Measurements from ENCODE around the gene ANO6.
"Not testable (repeated sequence)": the region's sequence is repeated elsewhere in the genome, so short reads cannot be mapped to it uniquely, and the experiment has no call there.

The ANO6 gene

DNA sequence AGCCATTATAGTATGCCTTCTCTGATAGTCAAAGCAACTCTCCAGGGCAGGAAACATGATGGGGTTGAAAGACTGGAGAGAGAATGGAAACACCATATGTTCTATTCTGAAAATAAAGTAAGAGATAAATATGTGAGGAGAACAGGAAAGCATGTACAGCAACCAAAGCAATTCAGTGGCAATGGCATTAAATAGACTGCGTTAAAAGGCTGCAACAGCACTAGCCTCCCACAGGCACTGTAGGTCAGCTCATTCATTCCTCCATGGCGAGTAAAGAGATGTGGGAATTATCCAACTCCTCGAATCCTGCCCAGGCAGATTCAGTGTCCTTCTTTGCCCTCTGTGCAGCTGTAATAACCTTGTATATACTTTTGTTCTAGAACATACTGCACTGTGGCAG, 43.8 kb downstream of the ANO6 start:
- no peak for DNase-seq (ENCODE audit: low read depth in 1 of 2, low spot score in 1 of 2)
- TF ChIP-seq JUND (IDR thresholded peaks at IDR 0.05; ENCODE audit: low read depth) = no peak
- in situ Hi-C loops (cut with HindIII; ENCODE audit: low pct_unique_long_range_greater_than_20kb, low sequenced_read_pairs) = no loop called here

DNA sequence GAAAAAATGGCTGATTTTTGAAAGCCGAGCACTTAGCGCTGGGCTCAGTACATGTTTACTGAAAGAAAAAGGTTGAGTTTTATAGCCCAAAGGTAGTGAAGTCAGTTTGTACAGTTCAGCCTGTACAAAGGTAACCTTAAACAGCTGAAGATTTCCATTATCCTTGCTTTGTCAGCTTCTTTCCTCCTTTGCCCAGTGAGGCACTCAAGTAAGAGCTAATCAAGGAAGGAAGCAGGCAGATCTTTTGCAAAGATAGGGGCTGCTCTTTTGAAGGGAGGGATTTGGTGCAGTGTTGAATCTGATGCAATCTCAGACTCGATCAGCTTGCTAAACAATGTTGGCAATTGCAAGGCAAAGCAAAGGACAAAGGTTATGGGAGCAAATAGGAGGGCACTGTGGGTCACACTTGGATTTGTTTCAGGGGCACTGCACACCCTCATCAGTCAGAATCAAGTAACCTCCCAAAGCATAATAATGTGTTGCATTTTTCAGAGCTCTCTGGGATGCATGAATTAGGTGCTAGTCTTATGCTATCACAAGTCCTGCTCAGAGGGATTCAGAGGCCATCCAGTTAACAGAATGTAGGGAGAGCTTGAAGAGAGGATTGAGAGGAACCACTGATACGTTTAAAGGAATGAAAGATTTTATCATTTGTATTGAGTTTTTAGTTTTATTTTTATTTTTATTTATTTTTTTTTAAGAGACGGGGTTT, 44.4 kb downstream of the ANO6 start:
- TF ChIP-seq JUND (IDR thresholded peaks at IDR 0.05; ENCODE audit: low read depth) = peak; percentile 35; the same call in 1 of the 2 replicates
- in situ Hi-C loops (cut with HindIII; ENCODE audit: low pct_unique_long_range_greater_than_20kb, low sequenced_read_pairs) = no loop called here
- DNase-seq (ENCODE audit: low read depth in 1 of 2, low spot score in 1 of 2) = peak in 1 of 2 experiments; percentile 62

DNA sequence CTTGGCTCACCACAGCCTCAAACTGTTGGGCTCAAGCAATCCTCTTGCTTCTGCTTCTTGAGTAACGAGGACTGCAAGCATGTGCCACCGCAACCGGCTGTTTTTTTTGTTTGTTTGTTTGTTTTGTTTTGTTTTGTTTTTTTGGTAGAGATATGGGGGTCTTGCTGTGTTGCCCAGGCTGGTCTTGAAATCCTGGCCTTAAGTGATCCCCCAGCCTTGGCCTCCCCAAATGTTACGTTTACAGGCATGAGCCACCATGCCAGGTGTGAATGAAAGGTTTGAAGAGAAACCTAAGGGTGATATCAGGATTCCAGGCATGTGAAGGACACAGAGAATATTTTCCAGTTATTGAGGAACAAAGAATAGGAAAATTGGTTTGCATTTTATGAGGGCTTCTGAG, 45.0 kb downstream of the ANO6 start:
- TF ChIP-seq JUND (IDR thresholded peaks at IDR 0.05; ENCODE audit: low read depth) = no peak
- no peak for DNase-seq (ENCODE audit: low read depth in 1 of 2, low spot score in 1 of 2)
- in situ Hi-C loops (cut with HindIII; ENCODE audit: low pct_unique_long_range_greater_than_20kb, low sequenced_read_pairs) = no loop called here

DNA sequence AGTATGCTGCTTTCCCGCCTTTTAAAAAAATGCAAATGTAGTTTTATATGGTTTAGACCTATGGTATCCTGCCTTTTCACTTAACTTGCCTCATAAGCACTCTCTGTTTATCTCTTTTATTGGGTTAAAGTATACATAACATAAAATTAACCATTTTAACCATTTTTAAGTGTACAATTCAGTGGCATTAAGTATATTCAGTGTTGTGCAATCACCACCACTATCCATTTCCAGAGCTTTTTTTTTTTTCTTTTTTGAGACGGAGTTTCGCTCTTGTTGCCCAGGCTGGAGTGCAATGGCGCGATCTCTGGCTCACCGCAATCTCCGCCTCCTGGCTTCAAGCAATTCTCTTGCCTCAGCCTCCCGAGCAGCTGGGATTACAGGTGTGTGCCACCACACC, 46.3 kb downstream of the ANO6 start:
- DNase-seq (ENCODE audit: low read depth in 1 of 2, low spot score in 1 of 2); in situ Hi-C loops (cut with HindIII; ENCODE audit: low pct_unique_long_range_greater_than_20kb, low sequenced_read_pairs): not testable (repeated sequence)

DNA sequence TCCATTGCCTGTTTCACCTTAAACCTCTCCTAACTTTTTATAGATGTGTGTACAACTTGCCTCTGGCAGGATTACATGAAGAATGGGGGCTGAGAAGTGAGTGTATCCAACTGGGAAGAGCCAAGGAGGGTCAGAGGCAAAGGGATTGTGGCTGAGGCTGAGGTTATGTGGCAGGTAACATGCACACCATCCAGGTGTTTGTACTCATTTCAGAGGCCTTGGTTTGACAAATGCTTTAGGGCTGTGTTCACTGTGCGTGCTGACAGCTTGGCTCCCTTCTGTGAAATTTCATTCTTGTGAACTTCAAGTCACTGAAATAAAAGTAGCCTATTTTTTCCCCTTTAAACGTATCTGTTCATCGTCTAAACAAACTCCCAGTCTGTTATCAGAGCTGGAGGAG, 47.7 kb downstream of the ANO6 start:
- no peak for DNase-seq (ENCODE audit: low read depth in 1 of 2, low spot score in 1 of 2)
- no peak for TF ChIP-seq JUND (IDR thresholded peaks at IDR 0.05; ENCODE audit: low read depth)
- in situ Hi-C loops (cut with HindIII; ENCODE audit: low pct_unique_long_range_greater_than_20kb, low sequenced_read_pairs) = no loop called here

DNA sequence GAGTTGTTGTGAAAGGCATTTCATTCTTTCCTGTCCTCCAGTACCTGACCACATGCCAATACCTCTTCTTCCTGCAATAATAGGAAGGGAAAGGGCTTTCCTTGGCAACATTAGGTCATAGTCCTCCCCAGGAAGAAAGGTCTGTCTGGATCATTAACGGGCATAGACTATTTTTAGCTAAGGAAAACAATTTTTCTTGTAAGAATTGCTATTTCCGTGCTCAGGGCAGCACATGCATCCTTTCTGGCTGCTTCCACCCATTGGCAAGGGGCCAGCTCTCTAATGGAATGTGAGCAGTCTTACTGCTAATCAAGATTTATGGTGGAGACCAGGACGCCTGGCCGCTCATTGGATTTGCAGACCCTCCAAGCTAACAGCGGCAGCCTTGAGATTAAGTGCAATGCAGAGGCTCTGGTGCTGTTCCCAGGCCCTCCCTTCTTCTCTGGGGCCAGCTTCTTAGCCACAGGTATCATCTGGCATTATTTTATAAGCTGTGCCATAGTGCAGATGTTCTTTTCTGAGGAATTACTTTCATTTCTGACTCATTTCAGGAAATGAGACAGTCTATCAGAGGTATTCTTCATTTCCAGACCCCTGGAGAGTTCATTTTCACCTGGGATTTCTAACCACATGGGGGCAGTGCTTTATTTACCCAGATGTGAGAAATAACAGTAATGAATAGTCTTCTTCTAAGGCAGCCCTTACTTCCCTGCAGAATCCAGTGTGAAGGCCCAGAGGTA, 52.9 kb downstream of the ANO6 start:
- in situ Hi-C loops (cut with HindIII; ENCODE audit: low pct_unique_long_range_greater_than_20kb, low sequenced_read_pairs) = no loop called here
- TF ChIP-seq JUND (IDR thresholded peaks at IDR 0.05; ENCODE audit: low read depth) = no peak
- peak in 1 of 2 experiments; percentile 67 for DNase-seq (ENCODE audit: low read depth in 1 of 2, low spot score in 1 of 2)

DNA sequence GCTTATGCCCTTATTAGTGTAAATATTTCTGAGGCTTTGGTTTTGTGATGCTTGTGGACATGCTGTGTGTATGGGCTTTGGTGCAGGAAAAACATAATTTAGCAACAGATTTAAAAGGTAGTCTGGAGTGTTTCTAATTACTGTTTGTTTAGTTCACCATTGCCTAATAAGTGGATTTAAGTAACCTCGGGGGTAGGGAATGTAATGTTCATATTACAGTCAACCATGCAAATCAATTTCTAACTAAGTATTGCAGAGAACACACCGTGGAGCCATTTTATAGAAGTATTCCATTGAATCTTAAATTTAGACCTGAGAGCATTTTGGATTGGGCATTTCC, 53.5 kb downstream of the ANO6 start:
- no peak for TF ChIP-seq JUND (IDR thresholded peaks at IDR 0.05; ENCODE audit: low read depth)

DNA sequence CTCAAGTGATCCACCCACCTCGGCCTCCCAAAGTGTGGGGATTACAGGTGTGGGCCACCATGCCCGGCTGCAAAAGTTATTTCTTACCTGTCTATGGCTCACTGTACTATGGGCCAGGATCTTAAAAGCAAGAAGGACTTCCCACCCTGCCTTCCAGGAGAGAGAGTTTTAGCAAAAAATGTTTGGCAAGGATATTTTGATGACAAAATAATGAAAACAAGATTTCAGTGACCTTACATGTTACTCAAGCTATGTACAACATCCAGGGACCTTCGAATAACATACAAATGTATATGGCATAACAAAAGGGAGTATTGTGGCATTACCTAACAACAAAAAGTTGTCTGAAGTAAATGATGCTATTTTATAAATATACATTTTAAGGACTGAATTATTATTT, 55.1 kb downstream of the ANO6 start:
- TF ChIP-seq JUND (IDR thresholded peaks at IDR 0.05; ENCODE audit: low read depth) = no peak
- DNase-seq (ENCODE audit: low read depth in 1 of 2, low spot score in 1 of 2) = no peak
- in situ Hi-C loops (cut with HindIII; ENCODE audit: low pct_unique_long_range_greater_than_20kb, low sequenced_read_pairs) = no loop called here

More for the DNA sequence above, 53.5 kb downstream of the ANO6 start:
- in situ Hi-C loops (cut with HindIII; ENCODE audit: low pct_unique_long_range_greater_than_20kb, low sequenced_read_pairs) = no loop called here
- DNase-seq (ENCODE audit: low read depth in 1 of 2, low spot score in 1 of 2) = no peak

DNA sequence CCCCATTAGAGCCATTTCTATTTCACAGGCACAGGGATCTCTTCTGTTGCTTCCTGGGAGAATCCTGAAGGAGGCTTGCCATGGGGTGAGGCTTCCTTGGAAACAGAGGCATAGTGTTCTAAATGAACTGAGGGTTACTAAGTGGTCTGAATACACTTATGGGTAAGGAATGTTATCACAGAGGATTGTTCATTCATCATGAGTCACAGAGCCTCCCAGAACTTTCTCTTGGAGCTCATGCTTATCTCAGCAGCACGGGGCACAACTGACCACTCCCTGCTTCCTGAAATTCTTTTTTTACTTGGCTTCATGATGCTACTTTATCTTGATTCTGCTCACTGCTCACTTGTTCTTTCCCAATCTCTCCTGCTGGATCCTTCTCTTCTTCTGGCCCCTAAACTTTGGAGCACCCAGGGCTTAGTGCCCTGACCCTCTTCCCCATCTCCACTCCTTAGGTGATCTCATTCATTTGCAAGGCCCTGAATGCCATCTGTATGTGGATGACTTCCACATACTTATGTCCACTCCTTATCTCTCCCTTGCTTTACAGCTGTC, 57.9 kb downstream of the ANO6 start:
- in situ Hi-C loops (cut with HindIII; ENCODE audit: low pct_unique_long_range_greater_than_20kb, low sequenced_read_pairs) = no loop called here
- TF ChIP-seq JUND (IDR thresholded peaks at IDR 0.05; ENCODE audit: low read depth) = no peak
- no peak for DNase-seq (ENCODE audit: low read depth in 1 of 2, low spot score in 1 of 2)

DNA sequence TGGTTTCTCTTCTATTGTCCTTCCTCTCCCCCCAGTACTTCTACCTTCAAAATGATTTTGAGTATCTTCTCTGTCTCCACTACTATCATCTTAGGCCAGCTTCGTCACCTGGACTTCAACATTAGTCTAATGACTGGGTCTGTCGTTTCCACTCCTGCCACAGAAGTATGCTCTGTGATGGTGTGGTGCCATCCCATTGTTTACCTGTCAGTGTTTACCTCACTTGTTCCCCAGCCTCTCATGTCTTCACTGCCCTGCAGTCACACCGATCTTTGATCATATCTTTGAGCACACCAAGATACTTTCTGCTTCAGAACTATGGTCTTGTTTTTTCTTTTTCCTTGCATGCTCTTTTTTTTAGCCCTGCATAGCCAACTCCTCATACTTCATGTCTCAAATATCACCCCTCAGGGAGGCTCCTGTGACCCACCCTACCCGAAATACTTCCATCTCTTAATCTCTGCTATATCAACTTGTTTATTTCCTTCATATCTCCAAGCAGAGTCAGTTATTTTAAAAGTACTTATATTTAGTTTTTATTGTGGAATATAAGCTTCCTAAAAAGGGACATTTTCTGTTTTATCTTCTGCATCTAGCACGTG, 60.4 kb downstream of the ANO6 start:
- no peak for TF ChIP-seq JUND (IDR thresholded peaks at IDR 0.05; ENCODE audit: low read depth)
- in situ Hi-C loops (cut with HindIII; ENCODE audit: low pct_unique_long_range_greater_than_20kb, low sequenced_read_pairs) = no loop called here
- DNase-seq (ENCODE audit: low read depth in 1 of 2, low spot score in 1 of 2) = peak in 1 of 2 experiments; percentile 44

DNA sequence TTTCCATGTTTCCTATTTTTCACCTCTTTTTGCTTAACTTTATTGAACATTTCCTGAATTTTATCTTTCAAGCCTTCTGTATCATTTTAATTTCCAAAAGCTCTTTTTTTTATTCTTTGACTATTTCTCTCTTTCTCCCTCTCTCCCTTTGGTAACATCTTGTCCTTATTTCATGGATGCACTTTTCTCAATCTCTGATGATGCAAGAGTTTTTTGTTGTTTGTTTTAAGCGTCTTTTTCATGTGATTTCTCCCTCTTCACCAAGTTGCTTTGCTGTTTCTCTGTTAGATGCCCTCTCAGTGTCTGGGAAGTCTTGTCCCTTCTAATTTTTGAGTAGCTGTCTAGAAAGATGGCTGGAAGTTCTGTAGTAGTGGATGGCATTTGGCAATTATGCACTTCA, 62.6 kb downstream of the ANO6 start:
- in situ Hi-C loops (cut with HindIII; ENCODE audit: low pct_unique_long_range_greater_than_20kb, low sequenced_read_pairs) = no loop called here
- no peak for DNase-seq (ENCODE audit: low read depth in 1 of 2, low spot score in 1 of 2)
- TF ChIP-seq JUND (IDR thresholded peaks at IDR 0.05; ENCODE audit: low read depth) = no peak

DNA sequence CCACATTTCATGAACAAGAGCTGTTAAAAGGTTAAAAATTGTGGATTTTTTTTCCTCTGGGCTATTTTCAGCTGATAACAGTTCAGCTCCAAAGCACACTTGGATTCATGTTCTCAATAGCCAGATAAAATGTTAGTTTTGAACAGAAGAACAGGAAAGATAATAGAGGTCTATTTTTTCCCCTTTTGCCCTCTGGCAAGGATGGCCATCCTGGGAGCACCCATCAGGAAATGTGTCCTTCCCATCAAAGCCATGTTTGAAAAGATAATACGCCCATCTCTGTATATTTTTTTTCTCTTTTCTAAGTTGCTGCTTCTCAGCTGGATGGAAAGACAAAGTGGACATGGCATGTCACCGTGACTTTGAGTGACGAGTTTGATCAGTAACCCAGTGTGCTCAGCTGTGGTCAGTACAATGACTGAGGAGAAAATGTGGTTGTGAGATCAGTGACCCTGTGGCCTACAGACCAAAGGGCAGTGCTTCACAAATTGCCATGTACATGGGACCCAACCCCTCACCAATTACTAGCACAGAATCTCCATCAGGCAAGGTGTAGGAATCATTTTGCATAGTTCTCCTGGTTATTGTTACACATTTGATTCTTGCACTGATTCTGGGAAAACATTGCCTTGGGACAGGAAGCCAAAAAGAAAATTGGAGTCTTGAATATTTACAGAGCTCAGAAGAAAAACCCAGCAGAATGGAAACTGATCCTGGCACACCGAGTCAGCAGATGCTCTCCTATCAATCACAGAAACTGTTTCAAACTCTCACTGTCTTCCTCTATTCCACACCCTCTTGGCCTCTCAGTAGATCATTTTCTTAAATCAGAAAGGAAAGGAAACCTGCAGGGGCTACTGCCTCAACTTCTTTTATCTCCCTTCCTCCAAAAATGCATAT, 64.3 kb downstream of the ANO6 start:
- TF ChIP-seq JUND (IDR thresholded peaks at IDR 0.05; ENCODE audit: low read depth) = no peak
- in situ Hi-C loops (cut with HindIII; ENCODE audit: low pct_unique_long_range_greater_than_20kb, low sequenced_read_pairs) = no loop called here
- peak in 1 of 2 experiments; percentile 38 for DNase-seq (ENCODE audit: low read depth in 1 of 2, low spot score in 1 of 2)
